RCC 7860 (cell line): ENCODE results near the gene PRDM16.

Experiments used
- DNase-seq: peaks from one replicate; pipeline ENCODE4 v3.0.0-alpha.2; 2015; ENCODE audit warnings: low spot score
- FAIRE-seq: peaks from 2 replicates; lab custom pipeline; 2012; peaks lifted over from hg19 to GRCh38; lab: Jason Lieb, UNC

The PRDM16 gene

DNA sequence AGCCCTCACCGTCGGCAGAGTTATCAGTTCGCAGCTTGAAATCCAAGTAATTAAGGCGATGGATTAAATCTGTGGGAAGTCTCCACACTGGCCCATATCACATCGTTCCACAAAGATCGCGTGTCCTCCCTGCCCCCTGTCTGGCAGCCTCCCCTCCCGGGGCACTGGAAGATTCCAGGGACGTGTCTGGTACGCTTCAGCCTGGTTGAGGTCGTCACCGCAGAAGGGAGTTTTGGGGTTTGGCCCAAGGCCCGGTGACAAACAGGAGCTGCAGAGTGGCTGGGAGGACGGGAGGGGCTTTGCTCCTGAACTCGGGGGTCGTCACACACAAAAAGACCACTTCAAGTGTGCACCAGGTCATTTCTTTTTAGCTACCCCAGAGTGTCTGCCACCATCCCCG lies 51.1 kb downstream of the PRDM16 start:
- DNase-seq (no peak), FAIRE-seq (no peak)

- no peak for DNase-seq
- no peak for FAIRE-seq
Measured at GRCh38 chr1:3120994-3121393, 52.0 kb downstream of the PRDM16 start.

DNA sequence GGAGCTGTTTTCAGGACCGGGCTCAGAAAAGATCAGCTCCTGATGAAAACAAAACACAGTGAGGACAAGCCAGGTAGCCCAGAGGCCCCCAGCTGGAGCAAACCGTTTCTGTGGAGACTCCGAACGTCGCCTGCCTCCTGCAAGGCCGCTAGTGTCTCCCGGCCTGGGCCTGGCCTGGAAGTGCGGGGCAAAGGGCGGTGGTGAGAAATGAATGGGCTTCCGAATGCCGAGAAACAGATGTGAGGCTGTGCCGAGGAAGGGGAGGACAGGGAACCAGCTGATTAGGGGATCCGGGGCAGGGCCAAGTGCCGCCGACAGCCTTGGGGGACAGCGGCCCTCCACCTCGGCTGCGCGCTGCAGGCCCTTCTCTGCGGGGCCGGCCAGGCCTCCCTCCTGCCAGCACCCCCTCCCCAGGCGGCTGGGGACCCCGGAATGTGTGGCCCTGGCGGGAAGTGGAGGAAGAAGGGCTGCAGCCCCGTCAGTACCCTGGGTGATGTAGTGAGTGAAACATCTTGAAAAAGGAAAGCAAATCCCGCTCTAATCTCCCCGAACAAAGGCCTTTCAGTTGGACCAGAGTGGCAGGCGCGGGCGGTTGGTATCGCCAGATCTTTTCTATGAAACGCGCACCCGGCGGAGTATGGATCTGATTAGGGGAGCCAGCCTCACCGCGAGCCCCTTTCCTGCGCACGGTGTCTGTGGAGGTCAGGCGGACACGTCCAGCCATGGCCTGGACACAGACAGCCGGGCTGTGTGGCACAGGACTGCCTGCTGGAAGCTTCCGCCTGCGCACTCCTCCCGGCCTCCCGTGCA lies 52.6 kb downstream of the PRDM16 start:
- FAIRE-seq (no peak), DNase-seq (no peak)

DNA sequence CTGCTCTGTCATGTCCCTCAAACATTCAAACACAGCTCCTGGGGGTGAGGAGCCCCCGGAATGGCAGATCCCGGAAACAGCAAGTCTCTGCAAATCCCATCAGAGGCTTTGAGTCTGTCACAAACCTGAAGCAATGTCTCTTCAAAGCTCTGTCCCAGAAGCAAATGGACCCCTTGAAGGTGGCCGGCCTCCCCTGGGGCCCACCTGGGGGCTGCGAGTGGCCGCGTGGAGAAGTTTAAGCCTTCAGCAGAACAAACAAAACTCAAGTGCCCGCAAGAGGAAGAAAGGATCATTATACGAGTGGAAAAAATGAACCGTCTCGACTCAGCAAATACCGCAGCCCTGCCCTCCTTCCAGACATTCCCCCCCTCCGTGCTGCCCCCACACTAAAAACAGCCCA lies 53.3 kb downstream of the PRDM16 start:
- FAIRE-seq (no peak), DNase-seq (no peak)

GRCh38 chr1:3124246-3124645 lies 55.2 kb downstream of the PRDM16 start:
- DNase-seq (no peak), FAIRE-seq (no peak)

DNA sequence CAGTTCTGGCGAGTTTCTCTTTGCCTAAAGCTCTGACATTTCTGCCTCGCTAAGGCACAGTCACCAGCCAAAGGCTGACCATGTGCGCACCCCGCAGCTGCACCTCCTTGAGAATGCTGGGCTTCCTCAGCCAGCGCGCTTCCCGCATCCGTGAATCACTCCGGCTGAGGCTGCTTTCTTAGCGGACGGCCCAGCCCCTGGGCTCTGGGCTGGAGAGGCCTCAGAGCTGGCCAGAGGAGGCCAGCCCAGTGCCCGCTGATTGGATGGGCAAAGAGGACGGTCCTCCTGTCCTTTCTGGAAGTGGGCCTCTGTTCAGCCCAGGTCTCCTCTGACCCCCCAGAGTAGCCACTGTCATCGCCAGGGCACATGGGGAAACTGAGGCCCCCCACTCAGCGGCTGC lies 56.1 kb downstream of the PRDM16 start:
- FAIRE-seq: no peak
- no peak for DNase-seq

DNA sequence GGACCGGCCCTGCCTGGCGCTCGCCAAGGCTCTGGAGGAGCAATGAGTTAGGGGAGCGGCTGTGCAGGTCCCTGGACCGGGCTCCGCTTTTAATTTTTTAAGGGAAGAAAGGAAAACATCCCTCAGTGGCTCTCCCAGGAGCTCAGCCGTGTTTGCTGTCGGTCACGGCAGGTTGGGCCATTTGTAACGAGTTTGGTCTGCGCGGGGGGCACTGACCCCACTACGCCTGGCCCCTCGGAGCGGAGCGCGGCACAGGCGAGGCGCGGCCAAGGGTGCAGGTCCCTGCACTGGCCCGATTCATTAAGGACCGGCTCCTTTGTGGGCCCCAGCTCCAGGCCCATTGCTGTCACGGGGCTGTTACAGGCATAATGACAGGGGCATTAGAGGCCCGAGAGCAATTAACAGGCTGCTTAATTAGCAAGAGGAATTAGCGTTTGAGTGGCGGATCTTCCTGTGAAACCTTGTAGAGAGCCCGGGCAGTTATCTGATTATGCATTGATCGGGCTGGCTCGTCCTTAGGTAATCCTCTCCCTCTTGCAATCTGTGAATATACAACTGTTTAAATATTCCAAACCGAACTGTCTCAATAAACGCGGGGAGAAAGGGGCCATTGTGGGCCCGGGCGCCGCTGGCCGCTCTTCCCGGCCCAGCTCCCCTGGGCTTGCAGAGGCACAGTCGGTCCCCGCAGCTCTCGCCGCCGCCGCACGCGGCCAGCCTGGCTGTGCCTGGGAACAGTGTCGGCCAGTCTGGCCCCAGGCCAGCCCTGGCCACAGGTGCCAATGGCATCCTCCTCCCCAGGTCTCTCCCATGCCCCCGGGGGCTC lies 56.8 kb downstream of the PRDM16 start:
- FAIRE-seq (no peak), DNase-seq (no peak)

DNA sequence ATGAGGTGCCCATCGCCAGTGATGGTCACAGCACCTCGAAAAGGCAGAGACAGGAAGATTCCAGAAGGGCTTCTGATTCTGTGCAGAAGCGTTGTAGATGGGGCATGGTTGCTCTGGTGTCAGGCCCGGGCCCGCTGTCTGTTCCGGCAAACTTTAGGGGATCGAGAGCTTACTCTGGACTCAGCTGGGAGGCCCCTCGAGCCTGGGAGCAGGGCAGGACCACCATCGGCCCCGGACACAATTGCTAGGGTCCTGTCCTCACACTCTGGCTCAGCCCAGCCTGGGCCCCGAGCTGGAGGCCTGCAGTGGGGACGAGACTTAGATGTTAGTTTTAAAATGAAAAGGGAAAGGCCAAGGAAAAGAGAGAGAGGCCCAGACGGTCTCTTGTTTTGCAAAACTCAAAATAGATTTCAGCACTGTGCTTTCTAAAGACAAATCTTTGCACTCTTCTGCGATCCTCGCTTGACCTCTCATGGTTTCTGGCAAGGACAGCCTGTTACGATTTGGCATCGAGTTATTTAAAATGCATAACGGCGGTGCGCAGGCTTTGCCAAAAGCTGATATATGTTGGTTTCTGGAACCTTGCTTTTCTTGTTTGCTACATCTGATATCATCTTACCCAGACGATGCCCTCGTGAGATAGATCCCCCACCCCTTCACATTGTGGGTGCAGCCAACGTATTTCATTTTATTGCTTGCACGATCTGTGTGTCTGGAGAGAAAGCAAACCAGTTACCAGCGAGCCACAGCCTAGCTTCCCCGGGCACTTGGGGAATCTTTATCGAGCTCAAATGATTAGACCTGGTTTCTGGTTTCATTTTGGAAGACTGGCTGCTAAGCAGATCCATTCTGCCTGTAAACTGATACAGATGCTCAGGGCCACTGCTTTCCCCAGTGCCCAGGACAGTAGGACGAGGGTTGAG lies 58.0 kb downstream of the PRDM16 start:
- FAIRE-seq (no peak), DNase-seq (no peak)

DNA sequence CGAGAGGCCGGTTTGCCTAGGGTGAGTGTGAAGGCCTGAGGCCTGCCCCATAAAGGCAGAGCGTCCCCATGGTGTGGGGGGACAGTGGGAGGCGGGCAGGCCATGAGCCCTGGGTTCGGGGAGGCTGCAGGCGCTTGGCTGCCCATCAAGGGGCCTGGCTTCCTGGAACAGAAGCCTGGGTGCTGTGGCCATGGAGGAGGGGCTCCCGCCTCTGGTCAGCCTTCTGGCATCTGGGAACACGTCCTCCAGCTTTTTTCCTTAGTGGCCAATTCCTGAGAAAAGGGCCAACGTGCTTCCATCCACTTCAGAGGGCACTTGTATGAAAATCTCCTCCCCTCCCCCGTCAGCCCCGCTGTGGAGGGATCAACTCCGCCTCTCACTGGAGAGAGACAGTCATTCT lies 58.7 kb downstream of the PRDM16 start:
- FAIRE-seq (no peak), DNase-seq (no peak)

- DNase-seq (no peak), FAIRE-seq (no peak)
Measured at GRCh38 chr1:3128431-3129132, 59.6 kb downstream of the PRDM16 start.

DNA sequence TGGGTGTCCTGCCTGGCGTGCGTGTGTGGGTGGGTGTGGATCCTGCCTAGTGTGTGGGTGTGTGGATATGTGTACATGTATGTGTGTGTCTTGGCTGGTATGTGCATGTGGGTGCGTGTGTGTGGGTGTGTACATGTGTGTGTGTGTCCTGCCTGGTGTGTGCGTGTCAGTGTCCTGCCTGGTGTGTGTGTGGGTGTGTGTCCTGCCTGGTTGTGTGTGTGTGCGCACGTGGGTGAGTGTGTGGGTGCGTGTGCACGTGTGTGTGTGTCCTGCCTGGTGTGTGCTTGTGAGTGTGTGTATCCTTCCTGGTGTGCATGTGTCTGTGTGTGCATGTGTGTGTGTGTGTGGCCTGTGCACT lies 60.1 kb downstream of the PRDM16 start:
- FAIRE-seq (no peak), DNase-seq (no peak)

GRCh38 chr1:3130268-3130667 lies 61.3 kb downstream of the PRDM16 start:
- FAIRE-seq (no peak), DNase-seq (no peak)

- FAIRE-seq (no peak), DNase-seq (no peak)
Measured at GRCh38 chr1:3132660-3133059, 63.7 kb downstream of the PRDM16 start.

DNA sequence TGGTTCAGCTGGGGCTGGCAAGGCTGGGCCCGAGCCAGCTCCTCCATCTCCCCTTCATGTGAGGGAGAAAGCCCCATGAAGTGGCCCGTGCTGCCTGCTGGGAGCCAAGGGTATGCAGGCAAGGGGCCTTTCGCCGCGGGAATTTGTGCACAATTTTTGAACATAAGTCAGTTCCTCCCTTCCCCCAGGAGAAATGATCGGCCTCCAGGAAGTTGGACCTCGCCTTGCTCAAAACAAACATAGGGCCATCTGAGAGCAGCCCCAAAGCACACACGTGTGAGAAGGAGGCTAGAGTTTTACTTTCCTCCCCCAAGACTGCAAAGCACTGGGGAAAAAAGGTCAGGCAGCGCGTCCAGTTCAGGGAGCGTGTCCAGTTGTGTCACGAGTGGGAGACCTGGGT lies 64.7 kb downstream of the PRDM16 start:
- FAIRE-seq (no peak), DNase-seq (no peak)

- no peak for DNase-seq
- FAIRE-seq: no peak
Measured at GRCh38 chr1:3134381-3135072, 65.5 kb downstream of the PRDM16 start.

- FAIRE-seq: no peak
- DNase-seq: no peak
Measured at GRCh38 chr1:3135073-3135702, 66.2 kb downstream of the PRDM16 start.

DNA sequence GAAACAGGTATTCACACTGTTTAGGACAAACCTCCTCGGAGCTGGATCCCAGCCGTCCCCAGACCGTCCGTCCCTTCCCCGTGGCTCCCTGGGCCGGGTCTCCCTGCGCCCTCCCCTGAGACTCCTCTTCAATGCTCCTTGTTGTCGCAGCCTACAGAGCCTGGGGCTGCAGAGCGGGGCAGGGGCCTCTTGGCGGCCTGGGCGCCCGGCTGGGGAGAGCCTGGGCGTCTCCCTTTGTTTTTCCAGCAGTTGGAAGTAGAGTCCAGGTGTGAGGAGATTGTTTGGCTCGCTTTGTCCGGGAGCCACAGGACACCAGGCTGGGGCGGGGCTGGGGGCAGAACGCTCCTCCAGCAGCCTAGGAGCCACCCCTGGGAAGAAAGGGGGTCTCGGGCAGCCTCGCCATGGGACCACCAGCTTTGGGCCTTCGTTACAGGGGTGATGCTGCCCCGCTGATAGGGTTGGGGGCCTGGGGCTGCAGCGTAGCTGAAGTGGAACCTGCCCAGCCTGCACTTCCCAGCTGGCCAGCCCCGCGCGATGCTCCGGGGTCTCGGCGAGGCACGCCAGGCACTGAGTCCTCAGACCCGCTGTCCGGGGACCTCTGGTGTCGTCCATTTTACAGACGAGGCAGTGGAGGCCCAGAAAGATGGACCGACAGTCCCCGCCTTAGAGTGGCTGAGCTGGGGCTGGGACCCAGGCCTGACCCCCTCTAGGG lies 66.9 kb downstream of the PRDM16 start:
- DNase-seq: no peak
- no peak for FAIRE-seq

- FAIRE-seq: no peak
Measured at GRCh38 chr1:3136532-3136931, 67.5 kb downstream of the PRDM16 start.

More at GRCh38 chr1:3136532-3136931, 67.5 kb downstream of the PRDM16 start:
- no peak for DNase-seq
